ENCODE results near the gene ITGB1BP1. TPM values are rescaled to one million over a fixed set of nuclear protein-coding genes. Genes with fewer than 3 reads are reported as not detected.

Gene ITGB1BP1, protein sequence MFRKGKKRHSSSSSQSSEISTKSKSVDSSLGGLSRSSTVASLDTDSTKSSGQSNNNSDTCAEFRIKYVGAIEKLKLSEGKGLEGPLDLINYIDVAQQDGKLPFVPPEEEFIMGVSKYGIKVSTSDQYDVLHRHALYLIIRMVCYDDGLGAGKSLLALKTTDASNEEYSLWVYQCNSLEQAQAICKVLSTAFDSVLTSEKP
- 149 to 183 TPM (median 158 TPM) in 5 replicates for total RNA-seq (2022; extraction: Qiagen RNA extraction; ENCODE audit: low read depth)

DNA sequence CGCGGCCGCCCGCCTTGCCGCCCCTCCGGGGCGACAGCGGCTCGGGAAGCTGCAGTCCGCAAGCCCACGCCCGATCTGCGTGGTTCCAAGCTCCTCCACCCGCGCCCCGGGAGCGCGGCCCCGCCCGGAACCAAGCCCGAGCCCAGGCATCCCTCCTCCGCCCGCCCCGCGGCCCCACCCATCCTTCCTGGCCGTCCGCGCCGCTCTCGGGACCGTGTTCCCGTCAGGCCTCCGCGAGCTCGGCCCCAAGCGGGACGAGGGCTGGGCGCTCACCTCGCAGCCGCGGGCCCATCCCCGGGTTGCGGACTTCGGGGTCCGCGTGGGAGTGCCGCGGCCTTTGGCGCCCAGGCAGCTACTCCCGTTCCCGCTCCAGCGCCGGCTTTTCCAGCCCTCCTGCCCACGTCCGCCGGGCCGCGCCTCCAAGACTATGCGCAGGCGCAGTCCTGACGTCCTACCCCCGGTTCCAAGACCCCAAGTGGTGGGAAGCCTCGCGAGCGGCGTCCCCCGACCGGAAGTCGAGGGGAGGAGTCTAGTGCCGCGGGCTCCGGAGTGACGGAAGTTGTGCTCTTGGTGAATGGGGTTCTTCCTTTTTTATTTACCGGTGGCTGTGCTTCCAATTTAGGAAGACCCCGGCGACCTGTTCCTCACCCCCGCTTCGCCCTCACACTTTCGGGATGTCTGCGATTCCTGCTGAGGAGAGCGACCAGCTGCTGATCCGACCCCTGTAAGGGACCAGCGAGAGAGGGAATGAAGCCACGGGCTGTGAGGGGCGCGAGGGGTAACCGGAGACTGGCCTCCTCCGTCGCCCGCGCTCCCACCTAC is at the start of gene ITGB1BP1, which contains the start of gene CPSF3:
TSS of gene ITGB1BP1 (minus strand) at position 429 of the 822 bp plus-strand sequence. CDS start 4,831 bp downstream, outside the sequence.
TSS of gene CPSF3 (plus strand) at position 555 of the 822 bp plus-strand sequence. CDS start at position 675, 120 bp downstream.

Other genes starting within 250 kb of the ITGB1BP1 start
- gene ASAP2, start 216.7 kb downstream of the ITGB1BP1 start, total RNA-seq (2022; extraction: Qiagen RNA extraction; ENCODE audit: low read depth), result 24.6 to 41.0 TPM (median 37.0 TPM) in 5 replicates
- gene CPSF3, start 126 bp upstream of the ITGB1BP1 start, total RNA-seq (2022; extraction: Qiagen RNA extraction; ENCODE audit: low read depth), result 45.3 to 62.5 TPM (median 51.6 TPM) in 5 replicates
- gene IAH1, start 51.0 kb upstream of the ITGB1BP1 start, total RNA-seq (2022; extraction: Qiagen RNA extraction; ENCODE audit: low read depth), result 80.2 to 100 TPM (median 95.3 TPM) in 5 replicates
- 22.4 to 38.9 TPM (median 29.8 TPM) in 5 replicates for gene ADAM17, start 132.3 kb upstream of the ITGB1BP1 start, total RNA-seq (2022; extraction: Qiagen RNA extraction; ENCODE audit: low read depth)
- gene YWHAQ, start 207.5 kb upstream of the ITGB1BP1 start, total RNA-seq (2022; extraction: Qiagen RNA extraction; ENCODE audit: low read depth), result 688 to 828 TPM (median 710 TPM) in 5 replicates